Natural killer cell (primary cell): ENCODE measurements around the gene MAGEB18. TPM values are rescaled to one million over a fixed set of nuclear protein-coding genes. Genes with fewer than 3 reads are reported as not detected.

Experiments
- ATAC-seq, 3 donors: fragments of 150-1000 bp in 2 of 3; fragments of 200-7000 bp in 1 of 3; cut with Tn5 transposase; 1 replicate in 1 of 3; 2 replicates in 2 of 3; pipeline ENCODE4 v1.10.0; 2021; ENCODE audit warnings: mild to moderate bottlenecking in 2 of 3, moderate library complexity in 2 of 3
- DNase-seq, 2 donors: peaks; one replicate each; pipeline versions ENCODE4 v3.0.0 to v3.0.0-alpha.2; 2013 to 2021; ENCODE audit warnings: mixed read lengths in 1 of 2
- H3K27ac ChIP-seq: one replicate; pipeline ENCODE4 v1.5.1; 2013; ENCODE audit warnings: mild to moderate bottlenecking, low read length
- H3K27me3 ChIP-seq: one replicate; pipeline ENCODE4 v1.6.1; 2013; ENCODE audit warnings: low read length; ENCODE audit not compliant: control insufficient read depth, insufficient read depth
- H3K36me3 ChIP-seq: one replicate; pipeline ENCODE4 v1.6.1; 2013; ENCODE audit warnings: low read length; ENCODE audit not compliant: control insufficient read depth, insufficient read depth
- H3K4me1 ChIP-seq: one replicate; pipeline ENCODE4 v1.6.1; 2013; ENCODE audit warnings: low read length; ENCODE audit not compliant: control insufficient read depth, insufficient read depth
- H3K4me3 ChIP-seq: one replicate; pipeline ENCODE4 v1.5.1; 2013; ENCODE audit warnings: low read length
- H3K9me3 ChIP-seq: one replicate; pipeline ENCODE4 v1.6.1; 2013; ENCODE audit warnings: low read length; ENCODE audit not compliant: control insufficient read depth, insufficient read depth
- H3K27ac Mint-ChIP-seq, 2 donors: one replicate each; pipeline ENCODE4 v1.8.0; 2022; ENCODE audit warnings: mild to moderate bottlenecking in 2 of 2, mixed read lengths in 2 of 2, moderate library complexity in 1 of 2
- H3K27me3 Mint-ChIP-seq, 2 donors: one replicate each; pipeline ENCODE4 v1.8.0; 2022; ENCODE audit warnings: low read depth in 2 of 2, mixed read lengths in 2 of 2
- H3K36me3 Mint-ChIP-seq: one replicate; pipeline ENCODE4 v1.8.0; 2022; ENCODE audit warnings: mixed read lengths
- H3K4me1 Mint-ChIP-seq, 2 donors: one replicate each; pipeline ENCODE4 v1.8.0; 2022; ENCODE audit warnings: mixed read lengths in 2 of 2
- H3K4me3 Mint-ChIP-seq: one replicate; pipeline ENCODE4 v1.8.0; 2022; ENCODE audit warnings: mild to moderate bottlenecking, moderate library complexity, mixed read lengths
- H3K9me3 Mint-ChIP-seq, 2 donors: one replicate each; pipeline ENCODE4 v1.8.0; 2022; ENCODE audit warnings: mixed read lengths in 2 of 2
- CTCF ChIP-seq: fragments of 200-600 bp; IDR thresholded peaks from one replicate; pipeline ENCODE4 v1.8.0; 2022; ENCODE audit warnings: antibody characterized with exemption
- WGBS: methylation state at CpG from one replicate; pipeline ENCODE4 v1.1.7; 2013; ENCODE audit warnings: missing lambda C conversion rate; ENCODE audit not compliant: insufficient coverage; 5-methylcytosine and 5-hydroxymethylcytosine counted together
- intact Hi-C: fragments of 100-400 bp; cut with micrococcal nuclease; formaldehyde crosslinking; loops from one replicate; pipeline ENCODE4 v1.14.2; 2022
- total RNA-seq, 4 donors: library from RNA; stranded (reverse); fragments of 120-200 nt in 1 of 4; gene quantifications; one replicate each; pipeline versions ENCODE4 v1.2.3 to v1.2.4, GENCODE V29; 2013 to 2022

Gene MAGEB18
- total RNA-seq, result not detected
- not detected for total RNA-seq (2013)

GRCh38 chrX:26138274-26138673 is at the start of gene MAGEB18:
Gene MAGEB18, plus strand, starts transcription at chrX:26138343. Its CDS starts 643 bp downstream, at chrX:26138986.
- Histone ChIP-seq H3K27ac (no peak within 1 kb of the TSS), H3K4me3 (no peak within 1 kb of the TSS), H3K27me3 (no peaks in the 10 kb centered on the region), H3K9me3 (no peaks in the 10 kb centered on the region), H3K36me3 (no peaks in the 10 kb centered on the region), H3K4me1 (no peaks in the 10 kb centered on the region)
- Mint-ChIP-seq H3K36me3 (no peaks in the 10 kb centered on the region), H3K27ac (no peak within 1 kb of the TSS), H3K4me3 (no peak within 1 kb of the TSS), H3K27me3 (no peaks in the 10 kb centered on the region), H3K4me1 (no peaks in the 10 kb centered on the region), H3K9me3 (peaks cover 2 to 10% of the 10 kb centered on the region in 2 donors)
- no peak for TF ChIP-seq CTCF
- DNase-seq (no peak), ATAC-seq (no peak)
- 86% methylated on average over 9 of the region's 11 CpGs for WGBS
- intact Hi-C loops, result no loop called here

- WGBS, result 65% methylated on average over 3 of the region's 3 CpGs
- no peak for TF ChIP-seq CTCF
- Histone ChIP-seq H3K27me3 (no peaks in the 10 kb centered on the region), H3K36me3 (no peaks in the 10 kb centered on the region), H3K9me3 (no peaks in the 10 kb centered on the region), H3K27ac (no peak overlapping the region), H3K4me3 (no peak overlapping the region), H3K4me1 (no peaks in the 10 kb centered on the region)
- Mint-ChIP-seq H3K27me3 (no peaks in the 10 kb centered on the region), H3K36me3 (no peaks in the 10 kb centered on the region), H3K4me1 (no peaks in the 10 kb centered on the region), H3K4me3 (no peak overlapping the region), H3K9me3 (peaks cover 2 to 6% of the 10 kb centered on the region in 2 donors), H3K27ac (no peak overlapping the region)
- DNase-seq (no peak), ATAC-seq (no peak)
- intact Hi-C loops, result no loop called here
Observed at GRCh38 chrX:26100421-26100920, 37.7 kb upstream of the MAGEB18 start.

- DNase-seq (no peak), ATAC-seq (no peak)
- WGBS, result 100% methylated on average over 1 of the region's 1 CpG
- Mint-ChIP-seq H3K36me3 (no peaks in the 10 kb centered on the region), H3K4me1 (no peaks in the 10 kb centered on the region), H3K27ac (no peak overlapping the region), H3K9me3 (peaks cover 3 to 5% of the 10 kb centered on the region in 2 donors), H3K27me3 (no peaks in the 10 kb centered on the region), H3K4me3 (no peak overlapping the region)
- Histone ChIP-seq H3K27ac (no peak overlapping the region), H3K36me3 (no peaks in the 10 kb centered on the region), H3K9me3 (no peaks in the 10 kb centered on the region), H3K4me1 (no peaks in the 10 kb centered on the region), H3K4me3 (no peak overlapping the region), H3K27me3 (no peaks in the 10 kb centered on the region)
- no peak for TF ChIP-seq CTCF
- intact Hi-C loops, result no loop called here
Observed at GRCh38 chrX:26109142-26109541, 29.0 kb upstream of the MAGEB18 start.

GRCh38 chrX:26146024-26146423 is 7.9 kb downstream of the MAGEB18 start:
- DNase-seq, result no peak
- 30% methylated on average over 2 of the region's 2 CpGs for WGBS
- Mint-ChIP-seq H3K27me3 (no peaks in the 10 kb centered on the region), H3K27ac (no peak overlapping the region), H3K9me3 (peaks cover 0 to 7% of the 10 kb centered on the region in 2 donors), H3K36me3 (no peaks in the 10 kb centered on the region), H3K4me3 (no peak overlapping the region), H3K4me1 (no peaks in the 10 kb centered on the region)
- Histone ChIP-seq H3K36me3 (no peaks in the 10 kb centered on the region), H3K4me3 (no peak overlapping the region), H3K27me3 (no peaks in the 10 kb centered on the region), H3K4me1 (no peaks in the 10 kb centered on the region), H3K27ac (no peak overlapping the region), H3K9me3 (no peaks in the 10 kb centered on the region)
- no peak for ATAC-seq
- intact Hi-C loops, result no loop called here
- no peak for TF ChIP-seq CTCF
